Measurements from ENCODE around the gene ADCY1. TPM values are rescaled to one million over a fixed set of nuclear protein-coding genes. Genes with fewer than 3 reads are reported as not detected.

The ADCY1 gene
- polyA plus RNA-seq, 1 experiment, result 0.15 TPM

GRCh38 chr7:45594745-45595535, 20.8 kb downstream of the ADCY1 start:
- TF ChIP-seq, protein P1, sequence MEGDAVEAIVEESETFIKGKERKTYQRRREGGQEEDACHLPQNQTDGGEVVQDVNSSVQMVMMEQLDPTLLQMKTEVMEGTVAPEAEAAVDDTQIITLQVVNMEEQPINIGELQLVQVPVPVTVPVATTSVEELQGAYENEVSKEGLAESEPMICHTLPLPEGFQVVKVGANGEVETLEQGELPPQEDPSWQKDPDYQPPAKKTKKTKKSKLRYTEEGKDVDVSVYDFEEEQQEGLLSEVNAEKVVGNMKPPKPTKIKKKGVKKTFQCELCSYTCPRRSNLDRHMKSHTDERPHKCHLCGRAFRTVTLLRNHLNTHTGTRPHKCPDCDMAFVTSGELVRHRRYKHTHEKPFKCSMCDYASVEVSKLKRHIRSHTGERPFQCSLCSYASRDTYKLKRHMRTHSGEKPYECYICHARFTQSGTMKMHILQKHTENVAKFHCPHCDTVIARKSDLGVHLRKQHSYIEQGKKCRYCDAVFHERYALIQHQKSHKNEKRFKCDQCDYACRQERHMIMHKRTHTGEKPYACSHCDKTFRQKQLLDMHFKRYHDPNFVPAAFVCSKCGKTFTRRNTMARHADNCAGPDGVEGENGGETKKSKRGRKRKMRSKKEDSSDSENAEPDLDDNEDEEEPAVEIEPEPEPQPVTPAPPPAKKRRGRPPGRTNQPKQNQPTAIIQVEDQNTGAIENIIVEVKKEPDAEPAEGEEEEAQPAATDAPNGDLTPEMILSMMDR (IDR thresholded peaks at IDR 0.05; ENCODE audit: low read depth, low read length), result no peak
- POLR2A ChIA-PET, result no interaction called here
- H3K4me3 ChIP-seq (ENCODE audit: low read depth, low read length), result no peak overlapping the region
- CTCF ChIA-PET, result no interaction called here
- DNase-seq (ENCODE audit: low read depth, low spot score), result no peak
- H3K27me3 ChIP-seq (ENCODE audit: control insufficient read depth, insufficient read depth, low read length), result no peaks in the 10 kb centered on the region
- no peak overlapping the region for H3K27ac ChIP-seq (ENCODE audit: low read depth, low read length)
- H3K9me3 ChIP-seq (ENCODE audit: control insufficient read depth, insufficient read depth, low read length), result no peaks in the 10 kb centered on the region

- CTCF ChIA-PET, result no interaction called here
- POLR2A ChIA-PET, result no interaction called here
These were observed 21.9 kb downstream of the ADCY1 start for GRCh38 chr7:45595809-45596664.

GRCh38 chr7:45596665-45597095, 22.5 kb downstream of the ADCY1 start:
- TF ChIP-seq, protein P1 (IDR thresholded peaks at IDR 0.05; ENCODE audit: low read depth, low read length), result no peak
- CTCF ChIA-PET, result no interaction called here
- Histone ChIP-seq H3K27me3 (ENCODE audit: control insufficient read depth, insufficient read depth, low read length) (no peaks in the 10 kb centered on the region), H3K27ac (ENCODE audit: low read depth, low read length) (no peak overlapping the region), H3K4me3 (ENCODE audit: low read depth, low read length) (no peak overlapping the region), H3K9me3 (ENCODE audit: control insufficient read depth, insufficient read depth, low read length) (no peaks in the 10 kb centered on the region)
- POLR2A ChIA-PET, result no interaction called here
- no peak for DNase-seq (ENCODE audit: low read depth, low spot score)

More at GRCh38 chr7:45595809-45596664, 21.9 kb downstream of the ADCY1 start:
- no peak overlapping the region for H3K27ac ChIP-seq (ENCODE audit: low read depth, low read length)
- no peak overlapping the region for H3K4me3 ChIP-seq (ENCODE audit: low read depth, low read length)
- H3K27me3 ChIP-seq (ENCODE audit: control insufficient read depth, insufficient read depth, low read length), result no peaks in the 10 kb centered on the region
- TF ChIP-seq, protein P1 (IDR thresholded peaks at IDR 0.05; ENCODE audit: low read depth, low read length), result no peak
- H3K9me3 ChIP-seq (ENCODE audit: control insufficient read depth, insufficient read depth, low read length), result no peaks in the 10 kb centered on the region
- no peak for DNase-seq (ENCODE audit: low read depth, low spot score)

- Histone ChIP-seq H3K27me3 (ENCODE audit: control insufficient read depth, insufficient read depth, low read length) (no peaks in the 10 kb centered on the region), H3K9me3 (ENCODE audit: control insufficient read depth, insufficient read depth, low read length) (no peaks in the 10 kb centered on the region), H3K4me3 (ENCODE audit: low read depth, low read length) (no peak overlapping the region), H3K27ac (ENCODE audit: low read depth, low read length) (no peak overlapping the region)
- ChIA-PET CTCF (no interaction called here), POLR2A (no interaction called here)
- DNase-seq (ENCODE audit: low read depth, low spot score), result no peak
- TF ChIP-seq, protein P1 (IDR thresholded peaks at IDR 0.05; ENCODE audit: low read depth, low read length), result no peak
These were observed 23.3 kb downstream of the ADCY1 start for GRCh38 chr7:45597286-45597984.

All from AG04450 (cell line).